ENCODE results near the gene ABLIM2. TPM values are rescaled to one million over a fixed set of nuclear protein-coding genes. Genes with fewer than 3 reads are reported as not detected.
A peak's percentile ranks its signal among the peaks of the same experiment; 100 is the strongest.

Gene ABLIM2
- 1 to 10 TPM; 2.6 to 7.0 (median 5.5) TPM for total RNA-seq
- total RNA-seq (2013): 2.2 TPM
- total RNA-seq: 0.17 to 6.0 (median 3.3) reads per million in 29 experiments

DNA sequence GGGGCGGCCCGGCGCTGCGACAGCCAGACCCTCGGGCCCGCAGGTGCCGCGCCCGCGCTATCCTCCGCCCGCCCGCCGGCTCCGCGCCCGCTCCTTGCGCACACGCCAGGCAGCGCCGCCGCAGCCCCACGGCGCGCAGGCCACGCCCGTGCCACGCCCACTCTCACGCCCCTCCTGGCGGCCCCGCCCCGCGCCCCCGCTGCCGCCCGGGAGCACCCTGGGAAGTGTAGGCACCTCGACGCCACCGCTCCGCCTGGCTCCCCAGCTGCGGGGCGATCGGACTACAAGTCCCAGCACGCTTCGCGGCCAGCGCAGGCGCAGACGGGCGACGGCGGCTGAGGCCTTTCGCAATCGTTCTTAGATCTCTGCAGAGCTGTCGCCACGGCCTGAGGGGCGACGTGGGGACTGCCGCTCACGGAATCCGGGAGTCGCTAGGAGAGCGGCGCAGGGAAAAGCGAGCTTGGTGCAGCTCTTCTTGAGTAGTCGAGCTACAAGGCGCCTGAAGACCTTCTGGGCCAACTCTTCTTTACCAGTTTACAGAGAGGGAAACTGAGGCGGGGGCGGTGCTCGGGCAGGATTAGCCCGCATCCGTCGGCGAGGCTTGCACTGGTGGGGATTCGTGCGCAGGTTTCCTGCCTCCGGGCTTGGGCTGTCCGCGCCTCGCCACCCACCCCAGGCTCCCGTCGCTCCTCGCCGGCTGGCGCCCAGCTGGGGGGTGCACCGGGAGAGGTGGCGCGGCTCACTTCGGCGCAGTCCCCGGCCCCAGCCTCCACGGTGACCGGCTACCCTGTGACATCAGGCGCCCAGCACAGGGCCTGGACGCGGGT, at the start of gene ABLIM2:
TSS of gene ABLIM2 (minus strand) at position 104 of the 827 bp plus-strand sequence. CDS start 124 bp downstream, outside the sequence.
- POLR2A ChIA-PET: interaction anchor here in 1 of 2 donors (0.5 kb wide), 1 partner anchor 282 kb away, joined by 3 read pairs; the partner anchor contains the start of genes ACOX3 and TRMT44

DNA sequence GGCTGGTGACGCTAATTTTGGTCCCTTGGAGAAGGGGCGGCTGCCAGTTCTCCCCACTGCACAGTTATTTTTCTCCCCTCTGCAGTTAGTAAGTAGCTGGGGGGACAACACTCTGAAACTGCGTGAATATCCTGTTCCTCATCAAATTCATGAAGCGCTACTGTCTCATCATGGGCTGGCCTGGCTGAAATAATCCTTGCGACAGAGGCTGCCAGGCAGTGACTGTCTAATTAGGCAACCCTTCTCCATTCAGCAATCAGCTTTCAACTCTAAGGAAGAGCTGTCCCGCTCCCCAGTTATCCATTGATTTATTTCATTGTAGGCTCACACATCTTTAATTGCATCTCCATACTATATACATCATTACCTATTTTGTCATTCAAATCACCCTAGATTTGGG, 48.7 kb upstream of the ABLIM2 start:
- Histone ChIP-seq H3K36me3 (ENCODE audit: control insufficient read depth in 2 of 2, extremely low read depth in 1 of 2, insufficient read depth in 1 of 2, low read length in 1 of 2) (peaks cover 2 to 10% of the 10 kb centered on the region in 2 donors), H3K4me1 (ENCODE audit: control insufficient read depth in 1 of 2, extremely low read depth in 1 of 2, insufficient read depth in 2 of 2, low read length in 2 of 2) (peaks cover under 1 to 18% of the 10 kb centered on the region in 2 experiments), H3K9me3 (no peaks in the 10 kb centered on the region), H3K4me3 (ENCODE audit: control insufficient read depth in 1 of 2, extremely low read depth in 1 of 2, low read length in 1 of 2) (no peak overlapping the region), H3K27me3 (replicated peaks in 1 of 2; ENCODE audit: control insufficient read depth in 2 of 2, extremely low read depth in 1 of 2, insufficient read depth in 2 of 2, low read length in 1 of 2) (no peaks in the 10 kb centered on the region), H3K27ac (ENCODE audit: low read length) (no peak overlapping the region)
- WGBS (ENCODE audit: insufficient coverage): 96% methylated on average over 4 of the region's 6 CpGs
- Mint-ChIP-seq H3K27ac (no peak overlapping the region), H3K36me3 (peaks cover 9% of the 10 kb centered on the region), H3K9me3 (no peaks in the 10 kb centered on the region), H3K4me1 (peaks cover 8 to 20% (median 20%) of the 10 kb centered on the region in 3 donors), H3K27me3 (no peaks in the 10 kb centered on the region), H3K4me3 (no peak overlapping the region)
- no peak for DNase-seq
- CTCF ChIA-PET: interaction anchor here in 1 of 2 donors (0.6 kb wide), 1 partner anchor 35 kb away, joined by 3 read pairs; no protein-coding TSS in a partner anchor
- POLR2A ChIA-PET: no interaction called here
- ATAC-seq (replicated peaks in 1 of 4): no peak

More for the DNA sequence above, at the start of gene ABLIM2:
- Histone ChIP-seq H3K9me3 (no peaks in the 10 kb centered on the region), H3K36me3 (ENCODE audit: control insufficient read depth in 2 of 2, extremely low read depth in 1 of 2, insufficient read depth in 1 of 2, low read length in 1 of 2) (no peaks in the 10 kb centered on the region), H3K27ac (ENCODE audit: low read length) (no peak within 1 kb of the TSS), H3K4me3 (ENCODE audit: control insufficient read depth in 1 of 2, extremely low read depth in 1 of 2, low read length in 1 of 2) (peak within 1 kb of the TSS; percentile 82 to 95), H3K27me3 (replicated peaks in 1 of 2; ENCODE audit: control insufficient read depth in 2 of 2, extremely low read depth in 1 of 2, insufficient read depth in 2 of 2, low read length in 1 of 2) (peaks cover 0 to 36% of the 10 kb centered on the region in 2 experiments), H3K4me1 (ENCODE audit: control insufficient read depth in 1 of 2, extremely low read depth in 1 of 2, insufficient read depth in 2 of 2, low read length in 2 of 2) (peaks cover 0 to 26% of the 10 kb centered on the region in 2 experiments)
- DNase-seq (peak; percentile 89 to 100 (median 97)), ATAC-seq (replicated peaks in 1 of 4) (peak; percentile 97 to 99 (median 98))
- Mint-ChIP-seq H3K27ac (peak within 1 kb of the TSS; percentile 85 to 97), H3K4me1 (peaks cover 14 to 18% (median 17%) of the 10 kb centered on the region in 3 donors), H3K4me3 (peak within 1 kb of the TSS; percentile 95 to 98 (median 96)), H3K9me3 (no peaks in the 10 kb centered on the region), H3K36me3 (no peaks in the 10 kb centered on the region), H3K27me3 (peaks cover 0 to 4% of the 10 kb centered on the region in 2 donors)
- CTCF ChIA-PET: interaction anchor here in 1 of 2 donors (0.7 kb wide), 1 partner anchor 1890 kb away, joined by 5 read pairs; the partner anchor contains the start of gene WFS1
- under 1% methylated on average over 96 of the region's 96 CpGs for WGBS (ENCODE audit: insufficient coverage)

DNA sequence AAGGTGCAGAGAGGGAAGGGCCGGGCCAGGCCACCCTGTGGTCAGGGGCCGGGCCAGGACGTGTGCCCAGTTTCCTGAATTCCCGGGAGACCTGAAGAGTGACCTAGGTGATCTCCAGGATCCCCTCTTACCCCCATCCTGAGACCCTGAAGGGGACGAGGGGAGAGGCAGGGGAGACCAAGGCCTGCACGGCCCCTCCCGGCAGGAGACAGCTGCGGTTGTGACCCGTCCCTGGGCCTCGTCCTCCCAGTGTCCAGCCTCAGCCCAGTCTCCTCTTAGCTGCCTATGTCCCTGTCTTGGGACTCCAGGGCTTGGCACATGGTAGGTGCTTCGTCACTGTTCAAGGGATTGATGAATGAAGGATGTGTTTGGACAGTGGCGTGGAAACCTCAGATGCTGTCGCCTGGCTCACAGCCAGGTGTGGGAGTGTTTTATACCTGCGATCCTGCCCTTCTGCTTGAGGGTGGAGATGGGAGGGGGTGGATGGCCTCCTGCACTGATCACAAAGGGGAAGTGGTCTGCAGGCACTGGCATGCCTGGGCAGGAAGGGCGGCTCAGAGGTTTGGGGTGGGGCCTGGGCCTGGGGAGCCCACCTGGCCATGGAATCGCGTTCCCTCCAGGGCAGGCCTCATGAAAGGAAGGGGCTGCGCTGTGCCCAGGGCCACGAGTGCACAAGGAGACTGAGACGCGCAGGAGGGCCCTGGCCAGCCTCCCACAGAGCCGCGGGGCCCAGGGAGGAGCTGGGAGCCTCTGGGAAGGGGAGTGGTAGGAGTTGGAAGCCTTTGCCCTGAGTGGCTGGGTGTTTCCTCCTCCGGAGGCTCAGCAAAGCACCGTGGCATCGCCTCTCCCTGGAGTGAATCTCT, 47.4 kb upstream of the ABLIM2 start:
- Mint-ChIP-seq H3K36me3 (peaks cover 6% of the 10 kb centered on the region), H3K4me3 (no peak overlapping the region), H3K9me3 (no peaks in the 10 kb centered on the region), H3K4me1 (peaks cover 21 to 34% (median 32%) of the 10 kb centered on the region in 3 donors), H3K27me3 (no peaks in the 10 kb centered on the region), H3K27ac (no peak overlapping the region)
- Histone ChIP-seq H3K27ac (ENCODE audit: low read length) (no peak overlapping the region), H3K4me3 (ENCODE audit: control insufficient read depth in 1 of 2, extremely low read depth in 1 of 2, low read length in 1 of 2) (no peak overlapping the region), H3K27me3 (replicated peaks in 1 of 2; ENCODE audit: control insufficient read depth in 2 of 2, extremely low read depth in 1 of 2, insufficient read depth in 2 of 2, low read length in 1 of 2) (no peaks in the 10 kb centered on the region), H3K9me3 (no peaks in the 10 kb centered on the region), H3K36me3 (ENCODE audit: control insufficient read depth in 2 of 2, extremely low read depth in 1 of 2, insufficient read depth in 1 of 2, low read length in 1 of 2) (peaks cover 2 to 10% of the 10 kb centered on the region in 2 donors), H3K4me1 (ENCODE audit: control insufficient read depth in 1 of 2, extremely low read depth in 1 of 2, insufficient read depth in 2 of 2, low read length in 2 of 2) (peaks cover 10 to 31% of the 10 kb centered on the region in 2 experiments)
- CTCF ChIA-PET: no interaction called here
- DNase-seq (no peak), ATAC-seq (replicated peaks in 1 of 4) (peak in 1 of 4 experiments; percentile 19)
- 61% methylated on average over 19 of the region's 26 CpGs for WGBS (ENCODE audit: insufficient coverage)
- POLR2A ChIA-PET: no interaction called here

DNA sequence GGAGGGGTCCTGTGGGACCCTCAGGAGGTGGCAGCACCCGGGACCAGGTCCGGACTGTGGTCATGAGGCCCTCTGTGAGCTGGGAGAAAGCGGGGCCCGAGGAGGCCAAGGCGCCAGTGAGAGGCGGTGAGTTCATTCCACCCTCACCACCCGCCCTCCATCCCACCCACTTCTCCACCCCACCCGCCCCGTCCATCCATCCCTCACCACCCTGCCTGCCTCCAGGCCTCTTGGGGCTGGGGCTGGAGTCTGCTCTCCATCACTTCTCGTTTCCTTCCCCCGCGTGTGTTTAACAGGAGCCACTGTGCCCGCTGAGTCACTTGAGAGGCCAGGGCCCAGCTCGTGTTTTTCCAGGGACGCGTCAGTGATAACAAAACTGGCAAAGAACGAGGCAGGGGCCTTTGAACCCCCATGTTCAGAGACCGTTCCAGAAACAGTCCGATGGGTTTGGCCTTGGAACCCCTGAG, 46.7 kb upstream of the ABLIM2 start:
- CTCF ChIA-PET: no interaction called here
- no peak for ATAC-seq (replicated peaks in 1 of 4)
- H3K9me3 Mint-ChIP-seq: no peaks in the 10 kb centered on the region
- H3K36me3 Mint-ChIP-seq: peaks cover 6% of the 10 kb centered on the region
- peaks cover 29 to 40% (median 39%) of the 10 kb centered on the region in 3 donors for H3K4me1 Mint-ChIP-seq
- no peak overlapping the region for H3K27ac ChIP-seq (ENCODE audit: low read length)
- no peak for DNase-seq
- H3K36me3 ChIP-seq (ENCODE audit: control insufficient read depth in 2 of 2, extremely low read depth in 1 of 2, insufficient read depth in 1 of 2, low read length in 1 of 2): peaks cover 2 to 10% of the 10 kb centered on the region in 2 donors
- peaks cover 15 to 38% of the 10 kb centered on the region in 2 experiments for H3K4me1 ChIP-seq (ENCODE audit: control insufficient read depth in 1 of 2, extremely low read depth in 1 of 2, insufficient read depth in 2 of 2, low read length in 2 of 2)
- H3K27me3 ChIP-seq (replicated peaks in 1 of 2; ENCODE audit: control insufficient read depth in 2 of 2, extremely low read depth in 1 of 2, insufficient read depth in 2 of 2, low read length in 1 of 2): no peaks in the 10 kb centered on the region
- H3K27ac Mint-ChIP-seq: no peak overlapping the region
- POLR2A ChIA-PET: no interaction called here
- H3K27me3 Mint-ChIP-seq: no peaks in the 10 kb centered on the region
- 91% methylated on average over 14 of the region's 19 CpGs for WGBS (ENCODE audit: insufficient coverage)
- H3K4me3 ChIP-seq (ENCODE audit: control insufficient read depth in 1 of 2, extremely low read depth in 1 of 2, low read length in 1 of 2): no peak overlapping the region
- H3K4me3 Mint-ChIP-seq: no peak overlapping the region
- no peaks in the 10 kb centered on the region for H3K9me3 ChIP-seq

DNA sequence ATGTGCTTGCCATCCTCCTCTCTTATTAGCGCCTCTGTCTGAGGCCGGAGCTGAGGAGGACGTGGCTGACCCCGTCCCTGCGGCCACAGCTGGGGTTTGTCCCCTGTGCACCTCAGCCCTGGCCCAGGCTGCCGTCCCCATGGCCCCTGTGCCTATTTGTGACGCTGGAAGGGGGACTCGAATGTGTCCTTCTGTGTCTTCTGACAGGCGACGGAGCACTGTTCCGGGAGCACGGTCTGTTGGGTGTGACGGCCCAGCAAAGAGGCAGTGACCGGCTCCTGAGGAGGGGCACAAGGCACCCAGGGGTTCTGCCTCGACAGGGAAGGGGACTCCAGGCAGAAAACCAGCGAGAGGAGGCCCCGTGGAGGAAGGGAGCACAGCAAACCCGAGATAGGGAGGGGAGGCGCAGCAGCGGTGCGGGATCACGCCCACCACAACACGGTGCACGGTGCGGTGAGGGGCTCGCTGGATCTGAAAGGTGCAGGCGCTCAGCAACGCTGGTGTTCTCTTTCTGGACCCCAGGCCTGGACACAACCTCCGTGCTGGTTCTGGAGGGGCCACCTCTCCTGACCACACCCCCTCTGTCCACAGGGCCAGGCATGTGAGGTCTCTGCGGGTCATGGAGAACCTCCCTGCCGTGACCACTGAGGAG, 46.1 kb upstream of the ABLIM2 start:
- Mint-ChIP-seq H3K4me1 (peaks cover 30 to 46% (median 43%) of the 10 kb centered on the region in 3 donors), H3K36me3 (peaks cover 6% of the 10 kb centered on the region), H3K4me3 (no peak overlapping the region), H3K27ac (no peak overlapping the region), H3K9me3 (no peaks in the 10 kb centered on the region), H3K27me3 (no peaks in the 10 kb centered on the region)
- no peak overlapping the region for H3K27ac ChIP-seq (ENCODE audit: low read length)
- H3K27me3 ChIP-seq (replicated peaks in 1 of 2; ENCODE audit: control insufficient read depth in 2 of 2, extremely low read depth in 1 of 2, insufficient read depth in 2 of 2, low read length in 1 of 2): no peaks in the 10 kb centered on the region
- ChIA-PET CTCF (no interaction called here), POLR2A (no interaction called here)
- no peaks in the 10 kb centered on the region for H3K9me3 ChIP-seq
- DNase-seq (no peak), ATAC-seq (replicated peaks in 1 of 4) (no peak)
- 88% methylated on average over 20 of the region's 31 CpGs for WGBS (ENCODE audit: insufficient coverage)
- H3K36me3 ChIP-seq (ENCODE audit: control insufficient read depth in 2 of 2, extremely low read depth in 1 of 2, insufficient read depth in 1 of 2, low read length in 1 of 2): peaks cover 1 to 7% of the 10 kb centered on the region in 2 donors
- peaks cover 18 to 44% of the 10 kb centered on the region in 2 experiments for H3K4me1 ChIP-seq (ENCODE audit: control insufficient read depth in 1 of 2, extremely low read depth in 1 of 2, insufficient read depth in 2 of 2, low read length in 2 of 2)
- no peak overlapping the region for H3K4me3 ChIP-seq (ENCODE audit: control insufficient read depth in 1 of 2, extremely low read depth in 1 of 2, low read length in 1 of 2)
